KBM-7 (cell line): ENCODE measurements around the gene PMM2.
"Not testable (repeated sequence)": the region's sequence is repeated elsewhere in the genome, so short reads cannot be mapped to it uniquely, and the experiment has no call there.

ENCODE experiments used
- DNase-seq: peaks from one replicate; pipeline ENCODE4 v3.0.0-alpha.2; 2015
- in situ Hi-C: fragments of 300-500 bp; cut with MboI; formaldehyde crosslinking; loops from 2 replicates; pipeline ENCODE4 v1.14.3; 2020; ENCODE audit warnings: low sequenced_read_pairs, low pct_unique_long_range_greater_than_20kb, mixed read lengths

PMM2 gene

DNA sequence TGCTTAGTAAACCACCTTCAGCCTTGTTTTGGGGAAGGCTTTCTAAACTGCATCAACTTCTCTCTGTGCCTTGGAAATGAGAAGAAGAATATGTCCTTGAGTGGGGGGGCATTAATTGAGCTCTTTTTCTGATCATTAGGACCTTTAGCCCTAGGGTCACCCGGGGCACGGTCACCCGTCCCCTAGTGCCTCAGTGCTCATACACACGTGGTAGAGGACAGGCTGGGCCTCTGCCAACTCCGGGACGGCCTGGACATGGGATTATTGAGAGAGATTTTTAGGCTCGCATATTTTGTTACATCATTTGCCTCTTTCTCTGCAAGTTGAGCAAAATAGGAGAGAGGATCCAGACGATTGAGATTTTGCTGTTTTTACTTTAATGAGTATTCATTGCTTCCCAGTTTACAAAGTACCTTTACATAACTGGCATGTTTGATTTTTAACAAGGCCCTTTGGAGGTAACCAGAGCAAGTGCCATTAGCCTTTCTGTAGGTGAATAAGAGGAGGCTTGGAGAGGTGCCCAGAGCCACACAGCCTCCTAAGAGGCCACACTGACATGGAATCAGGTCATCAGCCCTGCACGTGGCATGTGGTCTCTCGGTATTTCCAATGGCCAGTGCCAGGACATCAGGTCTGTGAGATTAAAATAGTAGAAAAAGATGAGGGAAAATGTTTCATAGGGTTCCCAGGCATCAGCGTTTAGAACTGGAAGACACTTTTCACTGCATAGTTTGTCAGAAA, 11.1 kb downstream of the PMM2 start:
- in situ Hi-C loops = no loop called here
- DNase-seq = no peak

DNA sequence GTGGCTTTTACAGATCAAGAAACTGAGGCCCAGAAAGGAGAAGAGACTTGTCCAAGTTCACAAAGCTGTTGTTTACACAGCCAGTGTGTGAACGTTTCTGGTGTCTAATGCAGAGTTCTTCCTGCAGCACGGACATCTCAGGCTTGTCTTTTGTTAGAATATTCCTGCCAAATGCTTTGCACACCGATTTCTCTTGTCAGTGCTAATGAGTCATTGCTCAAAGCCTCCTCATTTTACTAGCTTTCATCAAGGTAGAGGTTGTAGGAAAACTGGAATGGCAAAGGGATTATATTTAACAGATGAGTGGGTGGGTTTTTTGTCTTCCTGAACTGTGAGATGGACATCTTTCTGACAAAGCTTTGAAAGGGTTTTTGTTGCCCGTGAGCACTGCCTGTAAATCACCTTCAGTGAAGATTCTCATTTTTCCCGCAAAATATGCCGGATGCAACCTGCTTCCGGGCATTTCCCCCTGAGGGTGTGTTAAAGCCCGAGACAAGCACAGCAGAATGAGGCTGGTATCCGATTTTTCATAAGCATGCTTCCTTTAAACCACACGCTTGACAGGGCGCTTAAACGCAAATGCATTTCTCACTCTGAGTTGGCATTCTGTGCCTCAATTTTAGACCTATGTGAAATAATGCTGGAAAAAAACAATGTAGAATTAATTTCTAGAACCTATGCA, 14.7 kb downstream of the PMM2 start:
- in situ Hi-C loops = no loop called here
- no peak for DNase-seq

DNA sequence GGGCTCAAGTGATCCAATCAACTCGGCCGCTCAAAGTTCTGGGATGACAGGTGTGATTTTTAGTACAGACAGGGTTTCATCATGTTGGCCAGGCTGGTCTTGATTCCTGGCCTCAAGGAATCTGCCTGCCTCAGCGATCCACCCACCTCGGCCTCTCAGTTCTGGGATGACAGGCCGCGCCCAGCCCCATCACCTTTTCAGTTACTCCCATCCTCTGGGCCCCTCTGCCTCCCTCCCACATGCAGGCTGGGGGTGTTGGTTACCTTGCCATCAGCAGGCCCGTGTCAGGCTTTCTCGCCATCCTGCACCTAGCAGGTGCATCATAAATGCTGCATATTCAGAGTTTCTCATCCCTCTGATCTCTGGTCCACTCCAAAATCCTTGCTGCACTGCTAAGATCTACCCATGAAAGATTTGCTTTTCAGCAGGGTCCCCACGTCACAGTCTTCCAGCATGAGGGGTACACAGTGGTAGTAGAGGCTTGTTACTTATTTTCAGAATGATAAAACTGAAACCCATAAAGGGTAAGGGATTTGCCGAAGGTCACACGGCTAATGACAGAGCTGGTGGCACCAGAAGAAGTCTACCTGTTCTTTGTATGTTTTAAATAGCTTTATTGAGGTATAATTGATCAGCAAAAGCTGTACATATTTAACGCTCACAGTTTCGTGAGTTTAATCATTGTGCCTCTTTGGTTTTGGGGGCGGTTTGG, 16.6 kb downstream of the PMM2 start:
- in situ Hi-C loops = no loop called here
- DNase-seq = no peak

DNA sequence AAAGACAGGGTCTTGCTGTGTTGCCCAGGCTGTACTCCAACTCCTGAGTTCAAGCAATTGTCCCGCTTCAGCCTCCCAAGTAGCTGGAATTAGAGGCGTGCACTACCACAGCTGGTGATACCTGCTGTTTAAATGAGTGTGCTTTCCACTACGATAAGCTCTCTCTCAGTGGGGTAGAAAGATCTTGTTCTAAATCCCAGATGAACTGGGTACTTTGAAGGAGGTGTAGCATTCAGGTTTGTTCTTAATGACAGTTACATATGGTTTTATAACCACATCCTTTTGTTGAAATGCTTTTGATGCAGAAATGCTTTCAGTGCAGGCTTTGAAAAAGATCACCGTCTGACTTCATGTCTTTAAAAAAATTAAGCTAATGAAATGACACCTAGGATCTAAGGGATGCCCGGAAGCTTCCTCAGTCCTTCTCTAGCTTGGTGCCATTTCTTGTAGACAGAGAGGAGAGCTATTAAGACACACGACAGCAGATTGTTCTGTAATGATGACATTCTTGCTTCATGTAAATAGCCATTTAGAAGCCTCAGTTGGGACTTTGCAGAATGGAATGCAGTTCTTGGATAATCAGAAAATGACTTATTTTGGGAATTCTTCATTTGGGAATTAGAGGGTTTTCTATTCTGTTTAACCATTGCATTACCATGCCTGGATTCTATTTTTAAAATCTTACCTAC, 19.5 kb downstream of the PMM2 start:
- no peak for DNase-seq
- in situ Hi-C loops = no loop called here

- in situ Hi-C loops = no loop called here
These were observed 21.0 kb downstream of the PMM2 start for GRCh38 chr16:8818504-8819270.

GRCh38 chr16:8819411-8820034, 21.9 kb downstream of the PMM2 start:
- in situ Hi-C loops = no loop called here

More at GRCh38 chr16:8818504-8819270, 21.0 kb downstream of the PMM2 start:
- no peak for DNase-seq

DNA sequence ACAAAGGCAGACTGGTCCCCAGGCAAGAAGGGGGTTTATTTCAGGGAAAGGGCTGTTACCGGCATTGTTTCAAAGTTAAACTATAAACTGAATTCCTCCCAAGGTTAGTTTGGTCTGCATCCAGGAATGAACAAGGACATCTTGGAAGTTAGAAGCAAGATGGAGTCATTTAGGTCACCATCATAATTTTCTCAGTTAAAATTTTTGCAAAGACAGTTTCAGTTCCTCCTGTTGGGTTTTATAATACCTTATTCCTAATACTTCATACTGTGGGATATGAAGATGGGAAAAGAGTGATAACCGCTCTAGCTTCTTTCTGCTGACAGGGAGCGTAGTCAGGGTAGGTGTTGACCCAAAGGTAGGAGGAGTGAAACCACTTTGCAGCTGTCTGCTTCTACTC, 24.8 kb downstream of the PMM2 start:
- DNase-seq = no peak

More at GRCh38 chr16:8819411-8820034, 21.9 kb downstream of the PMM2 start:
- no peak for DNase-seq

DNA sequence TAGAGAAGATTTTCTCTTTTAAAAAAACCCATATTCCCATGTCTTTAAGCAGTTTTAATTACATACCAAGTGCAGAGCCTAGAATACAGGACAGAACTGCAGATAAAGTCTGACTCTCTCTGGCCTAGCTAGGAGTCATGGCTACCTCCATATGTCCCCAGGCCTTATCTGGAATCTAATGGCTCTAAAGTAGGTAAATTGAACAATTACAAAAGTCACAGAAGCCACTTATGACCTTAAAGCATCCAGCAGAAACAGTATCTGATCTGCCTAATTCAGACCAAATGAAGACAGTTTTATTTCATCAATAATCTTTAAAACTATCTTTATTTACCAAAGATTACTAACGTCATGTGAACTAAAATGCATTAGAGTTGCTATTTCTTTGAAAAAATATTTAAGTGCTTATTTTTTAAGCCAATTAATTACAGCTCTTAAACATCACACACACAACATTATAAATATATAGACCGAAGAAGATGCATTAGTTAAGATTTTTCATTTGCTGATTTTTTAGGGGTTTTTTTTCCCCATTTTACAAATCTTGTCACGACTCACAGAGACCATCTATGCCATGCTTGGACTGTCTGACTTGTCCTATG, 28.7 kb downstream of the PMM2 start:
- in situ Hi-C loops = no loop called here
- no peak for DNase-seq

More for the DNA sequence above, 24.8 kb downstream of the PMM2 start:
- in situ Hi-C loops = no loop called here

GRCh38 chr16:8828541-8829165, 31.0 kb downstream of the PMM2 start:
- no peak for DNase-seq
- in situ Hi-C loops = no loop called here

GRCh38 chr16:8831450-8831849, 33.8 kb downstream of the PMM2 start:
- DNase-seq = no peak
- in situ Hi-C loops = no loop called here

GRCh38 chr16:8831871-8832716, 34.5 kb downstream of the PMM2 start:
- in situ Hi-C loops = no loop called here
- DNase-seq = no peak

DNA sequence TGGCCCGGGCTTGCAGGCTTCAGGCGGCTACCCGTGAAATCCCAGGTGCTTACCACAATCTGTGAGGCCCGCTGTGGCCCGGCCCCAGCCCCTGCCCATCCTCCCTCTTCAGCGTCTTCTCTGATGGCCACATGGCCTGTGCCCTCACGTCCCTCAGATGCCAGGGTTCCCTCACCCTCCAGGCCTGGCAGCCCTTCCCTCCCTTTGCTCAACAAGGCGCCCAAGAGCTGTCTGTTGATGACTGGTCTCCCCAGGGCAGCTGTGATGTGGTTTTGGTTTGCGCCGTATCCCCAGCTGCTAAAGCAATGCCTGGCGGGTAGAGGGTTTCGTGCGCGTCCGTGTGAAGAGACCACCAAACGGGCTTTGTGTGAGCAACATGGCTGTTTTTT, 35.1 kb downstream of the PMM2 start:
- DNase-seq = no peak
- in situ Hi-C loops = no loop called here

DNA sequence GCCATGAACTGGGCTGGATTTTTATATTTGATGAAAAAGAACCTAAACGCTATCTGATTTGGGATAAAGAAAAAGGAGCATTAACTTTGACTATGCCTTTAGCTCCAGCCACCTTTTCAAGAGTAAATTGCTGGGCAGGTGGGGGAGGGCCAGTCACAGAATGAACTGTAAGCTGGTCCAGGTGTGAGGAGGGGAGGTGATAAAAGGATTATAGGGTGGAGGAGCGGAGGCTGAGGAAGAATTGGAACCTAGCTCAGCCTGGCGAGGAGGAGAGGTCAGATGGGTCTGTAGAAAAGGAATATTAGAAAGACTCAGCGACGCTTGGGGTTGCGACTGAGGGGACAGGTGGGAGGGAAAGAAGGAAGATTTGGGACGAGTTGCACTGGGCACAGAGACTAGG, 39.2 kb downstream of the PMM2 start:
- in situ Hi-C loops, DNase-seq: not testable (repeated sequence)

GRCh38 chr16:8837594-8837993, 40.0 kb downstream of the PMM2 start:
- in situ Hi-C loops = not testable (repeated sequence)

GRCh38 chr16:8842016-8842415, 44.4 kb downstream of the PMM2 start:
- DNase-seq, in situ Hi-C loops: not testable (repeated sequence)

More at GRCh38 chr16:8837594-8837993, 40.0 kb downstream of the PMM2 start:
- DNase-seq = not testable (repeated sequence)

GRCh38 chr16:8843296-8843695, 45.7 kb downstream of the PMM2 start:
- DNase-seq, in situ Hi-C loops: not testable (repeated sequence)
